Activated T-cell treated with anti-CD3 and anti-CD28 coated beads, Interleukin-2, amount 50 U/mL, for 4 hours (primary cell): ENCODE data around the gene AFTPH. TPM values are rescaled to one million over a fixed set of nuclear protein-coding genes. Genes with fewer than 3 reads are reported as not detected.

Experiments
- ATAC-seq, 2 donors: fragments of 200-7000 bp; cut with Tn5 transposase; one replicate each; pipeline ENCODE4 v1.10.0; 2021
- DNase-seq: peaks from one replicate; pipeline ENCODE4 v3.0.0-alpha.2; 2020
- H3K27me3 Mint-ChIP-seq: one replicate; pipeline ENCODE4 v1.8.0; 2021; ENCODE audit warnings: low read depth, mixed read lengths
- H3K36me3 Mint-ChIP-seq: one replicate; pipeline ENCODE4 v1.8.0; 2022; ENCODE audit warnings: mixed read lengths; ENCODE audit not compliant: insufficient read depth
- H3K4me1 Mint-ChIP-seq: one replicate; pipeline ENCODE4 v1.8.0; 2021; ENCODE audit warnings: low read depth, mixed read lengths
- H3K4me3 Mint-ChIP-seq: one replicate; pipeline ENCODE4 v1.8.0; 2021; ENCODE audit warnings: mild to moderate bottlenecking, moderate library complexity, mixed read lengths
- H3K9me3 Mint-ChIP-seq: one replicate; pipeline ENCODE4 v1.8.0; 2021; ENCODE audit warnings: mixed read lengths
- total RNA-seq, 3 donors: library from RNA; stranded (reverse); gene quantifications; one replicate each; pipeline ENCODE4 v1.2.1, GENCODE V29; 2021

The AFTPH gene
- total RNA-seq, 3 donors from 2014 or later, result 33.7 to 38.2 (median 37.4) TPM

GRCh38 chr2:64627860-64628841, 104.0 kb downstream of the AFTPH start:
- H3K27me3 Mint-ChIP-seq, result no peaks in the 10 kb centered on the region
- H3K36me3 Mint-ChIP-seq, result peaks cover 7% of the 10 kb centered on the region
- DNase-seq (no peak), ATAC-seq (no peak)
- H3K4me1 Mint-ChIP-seq, result no peaks in the 10 kb centered on the region
- H3K4me3 Mint-ChIP-seq, result no peak overlapping the region
- no peaks in the 10 kb centered on the region for H3K9me3 Mint-ChIP-seq

GRCh38 chr2:64629329-64629781, 105.2 kb downstream of the AFTPH start:
- no peaks in the 10 kb centered on the region for H3K27me3 Mint-ChIP-seq
- DNase-seq (no peak), ATAC-seq (no peak)
- peaks cover 8% of the 10 kb centered on the region for H3K36me3 Mint-ChIP-seq
- H3K9me3 Mint-ChIP-seq, result no peaks in the 10 kb centered on the region
- no peak overlapping the region for H3K4me3 Mint-ChIP-seq
- H3K4me1 Mint-ChIP-seq, result no peaks in the 10 kb centered on the region

- no peaks in the 10 kb centered on the region for H3K27me3 Mint-ChIP-seq
- no peaks in the 10 kb centered on the region for H3K4me1 Mint-ChIP-seq
- ATAC-seq, result no peak
Measured at GRCh38 chr2:64629875-64630274, 105.7 kb downstream of the AFTPH start.

GRCh38 chr2:64630752-64631151, 106.6 kb downstream of the AFTPH start:
- Mint-ChIP-seq H3K9me3 (no peaks in the 10 kb centered on the region), H3K4me3 (no peak overlapping the region)

More at GRCh38 chr2:64629875-64630274, 105.7 kb downstream of the AFTPH start:
- no peaks in the 10 kb centered on the region for H3K9me3 Mint-ChIP-seq
- H3K4me3 Mint-ChIP-seq, result no peak overlapping the region
- peaks cover 8% of the 10 kb centered on the region for H3K36me3 Mint-ChIP-seq
- no peak for DNase-seq

GRCh38 chr2:64631771-64632170, 107.6 kb downstream of the AFTPH start:
- no peak for DNase-seq
- no peaks in the 10 kb centered on the region for H3K27me3 Mint-ChIP-seq
- H3K36me3 Mint-ChIP-seq, result peaks cover 18% of the 10 kb centered on the region
- no peak for ATAC-seq
- no peaks in the 10 kb centered on the region for H3K9me3 Mint-ChIP-seq
- H3K4me1 Mint-ChIP-seq, result peaks cover 12% of the 10 kb centered on the region
- H3K4me3 Mint-ChIP-seq, result no peak overlapping the region

More at GRCh38 chr2:64630752-64631151, 106.6 kb downstream of the AFTPH start:
- peaks cover 12% of the 10 kb centered on the region for H3K36me3 Mint-ChIP-seq
- no peaks in the 10 kb centered on the region for H3K27me3 Mint-ChIP-seq
- DNase-seq (no peak), ATAC-seq (no peak)
- H3K4me1 Mint-ChIP-seq, result peaks cover 3% of the 10 kb centered on the region

GRCh38 chr2:64632835-64633819, 109.0 kb downstream of the AFTPH start:
- Mint-ChIP-seq H3K27me3 (no peaks in the 10 kb centered on the region), H3K4me3 (no peak overlapping the region), H3K36me3 (peaks cover 18% of the 10 kb centered on the region), H3K4me1 (peaks cover 26% of the 10 kb centered on the region), H3K9me3 (no peaks in the 10 kb centered on the region)
- no peak for DNase-seq
- no peak for ATAC-seq

- peaks cover 18% of the 10 kb centered on the region for H3K36me3 Mint-ChIP-seq
- no peaks in the 10 kb centered on the region for H3K27me3 Mint-ChIP-seq
- H3K9me3 Mint-ChIP-seq, result no peaks in the 10 kb centered on the region
- DNase-seq (no peak), ATAC-seq (no peak)
- H3K4me1 Mint-ChIP-seq, result peaks cover 36% of the 10 kb centered on the region
- no peak overlapping the region for H3K4me3 Mint-ChIP-seq
Measured at GRCh38 chr2:64634345-64635267, 110.5 kb downstream of the AFTPH start.

- peaks cover 14% of the 10 kb centered on the region for H3K36me3 Mint-ChIP-seq
- peak overlapping the region; percentile 5 for H3K4me3 Mint-ChIP-seq
- peaks cover 48% of the 10 kb centered on the region for H3K4me1 Mint-ChIP-seq
- H3K27me3 Mint-ChIP-seq, result no peaks in the 10 kb centered on the region
- no peaks in the 10 kb centered on the region for H3K9me3 Mint-ChIP-seq
- peak; percentile 19 to 48 for ATAC-seq
- DNase-seq, result no peak
Measured at GRCh38 chr2:64635976-64636911, 112.1 kb downstream of the AFTPH start.

- DNase-seq (no peak), ATAC-seq (peak; percentile 51 to 53)
- Mint-ChIP-seq H3K4me1 (peaks cover 51% of the 10 kb centered on the region), H3K27me3 (no peaks in the 10 kb centered on the region), H3K36me3 (peaks cover 14% of the 10 kb centered on the region), H3K9me3 (no peaks in the 10 kb centered on the region), H3K4me3 (peak overlapping the region; percentile 5)
Measured at GRCh38 chr2:64637000-64637635, 113.0 kb downstream of the AFTPH start.

GRCh38 chr2:64637931-64638330, 113.8 kb downstream of the AFTPH start:
- ATAC-seq (peak in 1 of 2 donors; percentile 62), DNase-seq (no peak)
- Mint-ChIP-seq H3K36me3 (peaks cover 12% of the 10 kb centered on the region), H3K9me3 (no peaks in the 10 kb centered on the region), H3K4me1 (peaks cover 55% of the 10 kb centered on the region), H3K4me3 (no peak overlapping the region), H3K27me3 (no peaks in the 10 kb centered on the region)

GRCh38 chr2:64638502-64639120, 114.5 kb downstream of the AFTPH start:
- DNase-seq (no peak), ATAC-seq (no peak)
- Mint-ChIP-seq H3K4me3 (no peak overlapping the region), H3K27me3 (no peaks in the 10 kb centered on the region), H3K4me1 (peaks cover 61% of the 10 kb centered on the region), H3K9me3 (no peaks in the 10 kb centered on the region), H3K36me3 (peaks cover 11% of the 10 kb centered on the region)

GRCh38 chr2:64639691-64640090, 115.6 kb downstream of the AFTPH start:
- no peaks in the 10 kb centered on the region for H3K9me3 Mint-ChIP-seq
- no peak overlapping the region for H3K4me3 Mint-ChIP-seq

More at GRCh38 chr2:64639691-64640090, 115.6 kb downstream of the AFTPH start:
- H3K4me1 Mint-ChIP-seq, result peaks cover 72% of the 10 kb centered on the region
- H3K27me3 Mint-ChIP-seq, result no peaks in the 10 kb centered on the region
- H3K36me3 Mint-ChIP-seq, result peaks cover 10% of the 10 kb centered on the region
- DNase-seq (no peak), ATAC-seq (no peak)
